DMS79 (cell line): Measurements from ENCODE around the gene FRMPD1.

Experiments used
- DNase-seq: peaks from one replicate; lab custom pipeline; 2025; lab: John Stamatoyannopoulos, UW

The FRMPD1 gene

DNA sequence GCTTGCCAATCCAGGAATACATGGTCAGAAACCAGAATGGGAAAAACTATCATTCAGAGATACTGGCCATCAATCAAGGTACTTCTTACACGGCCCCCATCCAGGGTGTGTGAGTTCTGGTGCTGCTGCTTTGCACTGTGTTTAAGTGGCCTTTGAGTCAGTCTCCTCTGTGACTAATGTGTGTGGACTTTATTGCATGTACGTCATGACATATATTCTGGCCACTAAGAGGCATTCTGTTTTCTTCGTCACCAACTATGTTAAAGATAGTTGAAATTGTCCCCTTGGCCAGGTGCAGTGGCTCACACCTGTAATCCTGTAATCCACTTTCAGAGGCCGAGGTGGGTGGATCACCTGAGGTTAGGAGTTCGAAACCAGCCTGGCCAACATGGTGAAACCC lies 125.6 kb downstream of the FRMPD1 start:
- no peak for DNase-seq

DNA sequence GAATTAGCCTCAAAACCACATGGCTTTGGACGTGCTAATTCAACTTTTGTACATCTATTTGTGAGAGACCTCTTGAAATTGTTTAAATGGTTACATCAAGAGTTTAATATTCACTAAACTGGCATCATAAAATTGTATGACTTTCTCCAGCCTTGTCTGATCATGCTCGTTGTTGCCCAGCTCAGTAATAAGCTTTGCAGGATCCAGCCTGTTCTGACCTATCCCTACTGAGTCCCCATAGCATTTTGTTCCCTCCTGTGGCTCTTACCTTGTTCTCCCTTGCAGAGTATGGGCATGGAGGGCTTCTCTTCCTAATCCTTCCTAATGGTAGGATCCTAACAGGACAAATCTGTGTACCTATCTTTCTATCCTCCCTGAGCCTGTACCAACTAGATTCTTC lies 127.8 kb downstream of the FRMPD1 start:
- DNase-seq, result no peak

DNA sequence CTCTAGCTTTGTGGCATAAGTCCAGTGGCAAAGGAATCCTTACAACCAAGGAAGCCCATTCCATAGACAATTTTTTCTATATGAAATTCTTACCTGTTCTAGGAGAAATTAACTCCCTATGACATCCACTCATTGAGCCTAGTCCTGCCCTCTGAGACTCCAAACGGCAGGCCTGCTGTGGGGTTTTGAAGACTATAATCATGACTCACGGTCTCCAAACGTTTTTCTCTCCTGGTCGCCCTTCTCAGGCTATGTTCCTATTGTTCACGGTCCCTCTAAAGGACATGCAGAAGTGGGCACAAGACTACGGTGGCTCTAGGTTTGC lies 133.5 kb downstream of the FRMPD1 start:
- DNase-seq, result no peak

DNA sequence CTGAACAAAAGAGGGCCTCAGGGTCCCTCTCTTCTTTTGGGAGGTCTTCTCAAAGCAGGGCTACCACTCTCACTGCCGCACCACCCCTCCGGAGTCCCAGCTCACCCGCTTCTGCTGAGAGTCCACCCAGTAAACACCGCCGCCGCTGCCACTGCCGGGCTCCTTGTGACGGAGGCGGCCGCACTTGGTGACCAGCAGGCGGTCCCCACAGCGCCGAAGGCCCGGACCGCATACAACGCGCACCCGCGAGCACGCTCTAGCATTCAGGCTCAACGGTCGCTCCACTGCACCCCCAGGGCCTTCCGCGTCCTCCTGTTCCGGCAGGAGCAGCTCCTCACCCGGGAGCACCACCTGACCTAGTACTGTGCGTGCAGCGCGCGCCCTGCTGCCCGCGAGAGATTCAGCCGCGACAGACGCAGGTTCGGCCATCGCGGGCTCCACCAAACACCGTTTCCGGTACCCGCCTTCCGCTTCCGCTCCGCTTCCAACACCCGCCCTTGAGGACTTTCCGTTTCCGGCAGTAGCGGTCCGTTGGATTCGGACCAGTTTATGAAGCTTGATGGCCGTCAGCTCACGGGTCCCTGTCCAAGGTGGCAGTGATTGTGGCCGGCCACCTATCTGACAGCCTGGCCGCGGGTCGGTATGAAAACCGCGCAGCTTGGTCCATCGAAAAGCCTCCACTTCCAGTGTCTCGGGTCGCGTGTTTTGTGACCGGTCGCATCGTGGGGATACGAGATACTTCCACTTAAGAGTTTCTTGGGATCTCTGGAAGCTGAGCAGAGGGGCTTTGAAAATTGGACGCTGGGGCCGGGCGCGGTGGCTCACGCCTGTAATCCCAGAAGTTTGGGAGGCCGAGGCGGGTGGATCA lies 134.1 kb downstream of the FRMPD1 start, which contains the start of gene EXOSC3:
EXOSC3 (minus strand) TSS at position 449 of the 868 bp plus-strand sequence; CDS start at position 429, 20 bp downstream.
- peak; percentile 90 for DNase-seq

DNA sequence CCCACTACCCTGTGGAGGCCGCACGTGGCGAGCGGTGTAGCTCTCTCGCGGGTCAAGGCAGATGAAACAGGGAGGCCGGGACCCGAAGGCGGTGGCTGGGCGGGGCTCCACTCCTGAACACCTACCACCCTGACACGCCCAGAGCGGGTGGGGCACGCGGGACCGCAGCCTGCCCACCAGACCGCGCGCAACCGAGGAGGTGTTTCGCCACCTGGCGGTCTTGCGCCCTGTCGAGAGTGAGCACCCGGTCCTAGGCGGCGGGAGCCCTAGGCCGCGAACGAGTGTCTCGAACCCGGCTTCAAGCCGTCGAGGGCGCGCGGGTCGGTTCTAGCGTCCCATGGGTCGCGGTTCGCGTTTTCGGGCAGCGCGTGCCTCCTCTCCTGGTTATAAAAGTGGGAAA lies 136.3 kb downstream of the FRMPD1 start:
- no peak for DNase-seq

DNA sequence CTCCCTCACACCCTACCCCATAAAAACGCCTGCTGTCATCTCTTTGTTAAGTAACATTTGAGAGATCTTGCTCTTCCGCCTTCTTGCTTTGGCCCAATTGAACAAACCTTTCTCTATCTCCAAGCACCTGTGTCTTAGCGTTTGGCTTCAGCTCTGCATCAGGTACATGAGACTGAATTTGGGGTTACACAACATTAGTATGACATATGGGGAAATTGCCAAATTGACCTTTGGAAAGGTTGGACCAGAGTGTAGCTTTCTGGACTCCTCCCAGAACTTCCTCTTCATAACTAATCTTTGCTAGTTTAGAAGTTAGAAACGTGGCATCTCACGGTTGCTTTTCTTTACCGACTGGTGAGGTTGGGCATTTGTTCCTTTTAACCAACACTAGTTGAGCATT lies 137.6 kb downstream of the FRMPD1 start:
- no peak for DNase-seq

DNA sequence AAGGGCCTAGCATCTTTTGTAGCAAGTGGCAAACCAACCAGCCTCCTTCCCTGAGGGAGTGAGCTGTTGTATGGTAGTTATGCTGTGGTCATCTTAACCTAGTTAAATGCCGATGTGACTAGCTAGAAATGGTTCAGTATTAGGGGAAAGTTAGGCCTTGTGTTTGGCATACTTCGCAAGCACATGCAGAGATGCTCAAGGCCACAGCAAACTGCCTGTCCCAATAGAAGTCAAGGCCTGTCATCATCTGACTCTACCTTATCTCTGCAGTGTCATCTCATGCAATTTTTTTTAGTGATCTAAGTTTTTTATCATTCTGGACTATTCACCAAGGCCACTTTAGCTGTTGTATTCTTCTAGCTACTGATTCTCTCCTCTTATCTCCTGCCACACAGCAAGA lies 139.3 kb downstream of the FRMPD1 start:
- no peak for DNase-seq

DNA sequence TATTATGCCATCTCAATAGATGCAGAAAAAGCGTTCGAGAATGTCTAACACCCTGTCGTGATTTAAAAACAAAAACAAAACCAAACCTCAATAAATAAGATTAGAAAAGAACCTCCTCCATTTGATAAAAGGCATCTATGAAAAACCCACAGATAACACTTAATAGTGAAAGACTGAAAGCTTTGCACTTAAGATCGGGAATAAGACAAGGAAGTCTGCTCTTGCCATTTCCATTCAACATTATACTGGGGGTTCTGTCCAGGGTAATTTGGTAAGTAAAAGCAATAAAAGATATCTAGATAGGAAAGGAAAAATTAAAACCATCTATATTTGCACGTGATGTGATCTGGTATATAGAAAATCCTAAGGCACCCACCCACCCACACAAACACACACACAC lies 141.4 kb downstream of the FRMPD1 start:
- no peak for DNase-seq

DNA sequence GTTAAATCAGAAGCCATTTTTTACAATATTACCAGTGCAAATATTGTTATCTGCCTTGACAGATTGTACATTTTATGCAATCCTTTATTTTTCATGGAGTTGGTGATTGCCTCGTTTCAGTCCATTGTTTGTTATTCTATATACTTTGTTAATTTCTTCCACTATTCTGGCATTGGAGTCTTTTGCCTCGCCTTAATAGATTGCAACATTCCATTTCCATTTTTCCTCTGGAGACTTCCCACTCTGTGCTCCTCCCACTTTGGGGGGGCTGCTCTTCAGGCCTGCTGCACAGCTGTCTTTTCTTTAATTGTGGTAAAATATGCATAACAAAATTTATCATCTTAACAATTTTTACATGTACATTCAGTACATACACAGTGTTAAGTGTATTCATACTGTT lies 145.5 kb downstream of the FRMPD1 start:
- no peak for DNase-seq
